NCI-H748 (cell line): Measurements from ENCODE around the gene FCHSD2.
"Not testable (repeated sequence)": the region's sequence is repeated elsewhere in the genome, so short reads cannot be mapped to it uniquely, and the experiment has no call there.

Source experiments
- DNase-seq: peaks from one replicate; lab custom pipeline; 2025; ENCODE audit not compliant: unreplicated experiment; lab: John Stamatoyannopoulos, UW

Gene FCHSD2

GRCh38 chr11:73152086-73152853, 10.2 kb upstream of the FCHSD2 start:
- no peak for DNase-seq

- no peak for DNase-seq
Observed at GRCh38 chr11:73151416-73151815, 9.3 kb upstream of the FCHSD2 start.

DNA sequence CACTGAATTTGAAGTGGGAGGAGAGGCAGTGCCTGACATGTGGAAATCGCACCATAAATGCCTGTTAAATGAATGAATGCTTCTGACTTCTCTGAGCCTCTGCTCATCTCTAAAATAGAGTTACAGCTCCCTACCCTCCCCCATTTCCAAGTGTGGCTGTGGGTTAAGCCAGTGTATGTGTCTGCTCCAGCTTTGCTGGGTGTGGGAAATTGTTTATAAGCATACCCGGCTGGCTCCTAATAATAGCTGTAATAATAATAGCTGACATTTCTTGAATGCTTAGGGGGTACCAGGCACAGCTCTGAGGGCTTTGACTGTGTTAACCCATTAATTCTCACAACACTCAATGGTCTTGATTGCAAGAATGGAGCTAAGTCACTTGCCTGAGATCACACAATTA, 7.0 kb upstream of the FCHSD2 start:
- DNase-seq = no peak

GRCh38 chr11:73147771-73148681, 5.9 kb upstream of the FCHSD2 start:
- no peak for DNase-seq

- DNase-seq = no peak
Observed at GRCh38 chr11:73145986-73146575, 4.0 kb upstream of the FCHSD2 start.

- peak; percentile 56 for DNase-seq
Observed at GRCh38 chr11:73143126-73143838, 1.2 kb upstream of the FCHSD2 start.

DNA sequence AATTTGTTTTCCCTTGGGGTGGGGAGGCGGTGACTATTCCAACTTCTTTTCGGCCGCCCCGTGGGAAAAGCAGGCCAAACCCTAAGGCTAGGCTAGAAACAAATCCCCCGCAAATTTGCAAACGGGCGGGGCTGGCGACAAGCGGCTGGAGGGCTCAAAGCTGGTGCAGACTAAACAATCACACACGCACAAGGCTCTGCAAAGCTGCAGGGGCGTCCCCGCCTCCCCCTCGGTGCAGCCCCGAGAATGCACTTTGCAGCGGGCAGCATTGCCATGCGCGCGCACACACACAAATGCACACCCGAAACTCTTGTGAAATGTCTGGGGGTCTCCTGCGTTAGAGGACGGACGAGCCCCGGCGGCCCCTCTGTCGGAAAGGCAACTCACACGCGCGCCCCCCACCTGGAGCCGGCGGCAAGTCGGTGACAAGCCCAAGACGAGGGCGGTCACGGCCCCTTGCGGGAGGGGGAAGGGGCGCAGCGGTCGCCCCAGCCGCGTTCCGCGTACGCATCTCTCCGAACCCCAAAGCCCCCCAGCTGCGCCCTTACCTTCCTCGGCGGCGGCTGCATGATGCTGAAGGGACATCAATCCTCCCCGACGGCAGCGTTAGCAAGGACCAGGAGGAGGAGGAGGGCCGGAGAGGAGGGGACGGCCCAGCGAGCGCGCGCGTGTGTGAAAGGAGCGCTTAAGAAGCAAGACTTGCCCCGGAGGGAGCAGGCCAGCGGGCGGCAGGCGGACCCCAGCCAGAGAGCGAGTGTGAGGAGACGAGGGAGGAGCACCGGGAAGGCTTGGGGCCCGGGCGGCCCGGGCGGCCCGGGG, 600 bp downstream of the FCHSD2 start:
- peak; percentile 87 for DNase-seq

- DNase-seq = peak; percentile 53
Observed at GRCh38 chr11:73141031-73141308, 1.1 kb downstream of the FCHSD2 start.

DNA sequence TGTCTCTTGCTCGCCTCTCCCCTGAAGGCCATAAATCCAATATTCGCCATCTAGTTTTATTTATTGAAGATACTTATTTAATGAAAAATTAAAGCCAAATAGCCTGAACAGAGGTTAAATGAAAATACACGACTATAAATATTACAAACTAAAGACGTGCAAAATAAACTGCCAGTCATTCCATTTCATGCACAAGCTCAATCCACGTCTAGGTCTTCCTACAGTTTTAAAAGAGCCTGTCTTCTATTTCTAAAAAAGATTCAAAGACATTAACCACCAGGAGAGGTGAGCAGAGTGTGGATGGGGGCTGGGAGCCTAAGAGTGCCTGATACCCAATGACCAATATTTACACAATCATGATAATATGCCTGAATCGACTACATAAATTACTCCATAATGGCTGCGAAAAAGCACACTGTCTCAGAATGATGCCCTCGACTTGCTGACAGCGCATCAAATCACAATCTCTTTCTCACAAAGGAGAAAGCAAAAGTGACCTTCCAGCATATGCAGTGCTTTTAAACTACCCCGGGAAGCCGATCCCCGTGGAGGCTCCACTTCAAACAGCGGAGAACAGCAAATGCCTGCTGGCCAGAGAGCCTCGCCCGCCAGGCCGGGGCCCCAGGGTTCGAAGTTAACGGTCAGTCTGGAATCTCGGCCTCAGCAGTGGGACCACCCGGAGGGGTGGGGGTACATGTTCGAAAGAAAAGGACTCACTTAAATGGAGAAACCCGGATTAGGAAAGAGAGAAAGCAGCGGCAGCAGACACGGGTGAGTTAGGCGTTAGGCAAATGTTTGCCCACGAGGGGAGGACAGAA, 1.7 kb downstream of the FCHSD2 start:
- DNase-seq = peak; percentile 58

GRCh38 chr11:73139476-73140198, 2.5 kb downstream of the FCHSD2 start:
- no peak for DNase-seq

DNA sequence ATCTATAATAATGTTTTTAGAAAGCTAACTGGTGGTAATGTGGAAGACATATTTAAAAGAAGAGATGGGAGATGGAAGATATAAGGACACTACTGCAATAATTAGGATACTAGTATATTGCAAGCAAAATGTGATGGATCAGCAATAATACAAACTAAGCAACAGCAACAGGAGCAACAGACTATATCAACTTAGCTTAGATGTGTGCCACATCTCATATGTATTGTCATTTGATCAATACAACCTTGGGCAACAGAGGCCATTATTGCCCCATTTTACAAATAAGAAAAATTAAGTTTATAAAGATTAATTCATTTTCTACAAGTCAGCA, 4.2 kb downstream of the FCHSD2 start:
- DNase-seq = no peak

DNA sequence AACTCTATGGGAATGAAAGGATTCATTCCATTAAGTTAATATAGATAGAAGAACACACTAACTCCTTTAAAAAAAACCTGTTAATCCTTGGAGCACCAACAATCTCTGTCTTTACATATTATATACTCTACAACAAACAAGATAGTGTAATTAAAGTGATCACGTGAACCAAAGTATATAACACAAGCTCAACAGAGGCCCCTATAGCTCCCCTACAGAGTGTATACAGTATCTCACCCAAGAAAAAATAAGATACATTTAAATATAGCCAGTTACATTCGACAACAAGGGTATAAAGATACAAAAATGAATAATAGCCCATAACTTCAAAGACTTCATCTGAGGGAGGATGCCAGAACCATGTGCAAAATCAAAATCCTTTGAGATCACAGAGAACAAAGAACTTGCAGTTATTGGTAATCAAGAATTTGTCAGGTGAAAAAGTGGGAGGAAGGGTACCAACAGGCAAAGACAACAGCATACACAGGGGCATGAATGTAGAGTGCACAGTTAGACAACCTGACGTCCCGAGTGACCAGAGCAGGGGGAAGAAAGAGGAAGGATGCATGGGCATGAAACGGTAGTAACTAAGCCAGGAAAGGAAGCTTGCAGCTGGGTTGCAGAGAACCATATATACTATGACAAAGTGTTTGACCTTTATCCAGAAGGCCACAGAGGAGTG, 4.7 kb downstream of the FCHSD2 start:
- DNase-seq = no peak

DNA sequence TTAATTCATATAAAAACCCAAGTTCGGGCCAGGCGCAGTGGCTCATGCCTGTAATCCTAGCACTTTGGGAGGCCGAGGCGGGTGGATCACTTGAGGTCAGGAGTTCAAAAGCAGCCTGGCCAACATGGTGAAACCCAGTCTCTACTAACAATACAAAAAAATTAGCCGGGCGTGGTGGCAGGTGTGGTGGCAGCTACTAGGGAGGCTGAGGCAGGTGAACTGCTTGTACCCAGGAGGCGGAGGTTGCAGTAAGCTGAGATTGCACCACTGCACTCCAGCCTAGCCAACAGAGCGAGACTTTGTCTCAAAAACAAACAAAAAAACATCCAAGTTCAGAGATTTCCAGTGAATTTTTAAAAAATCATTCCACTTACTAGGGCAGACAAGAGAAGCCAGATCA, 5.4 kb downstream of the FCHSD2 start:
- not testable (repeated sequence) for DNase-seq

- DNase-seq = no peak
Observed at GRCh38 chr11:73135346-73136284, 6.5 kb downstream of the FCHSD2 start.

- not testable (repeated sequence) for DNase-seq
Observed at GRCh38 chr11:73132349-73132748, 9.8 kb downstream of the FCHSD2 start.

GRCh38 chr11:73130181-73130580, 11.9 kb downstream of the FCHSD2 start:
- DNase-seq = no peak

DNA sequence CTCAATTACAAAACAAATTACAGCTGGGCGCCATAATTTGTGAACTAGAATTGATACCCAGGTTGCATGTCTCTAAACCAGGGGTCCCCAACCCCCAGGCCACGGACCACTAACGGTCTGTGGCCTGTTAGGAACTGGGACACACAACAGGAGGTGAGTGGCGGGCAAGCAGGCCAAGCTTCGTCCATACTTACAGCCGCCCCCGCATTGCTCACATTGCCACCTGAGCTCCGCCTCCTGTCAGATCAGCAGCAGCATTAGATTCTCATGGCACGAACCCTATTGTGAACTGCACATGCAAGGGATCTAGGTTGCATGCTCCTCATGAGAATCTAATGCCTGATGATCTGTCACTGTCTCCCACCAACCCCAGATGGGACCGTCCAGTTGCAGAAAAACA, 12.9 kb downstream of the FCHSD2 start:
- DNase-seq = no peak
